T-helper 1 cell treated with Interleukin-12 subunit alpha and Interleukin-12 subunit beta and Interleukin-4 antibody, amounts not matched to agents 30 μg/mL and 1 μg/mL, for 36 hours (primary cell): Measurements from ENCODE around the gene CABP1.
"Not testable (repeated sequence)": the region's sequence is repeated elsewhere in the genome, so short reads cannot be mapped to it uniquely, and the experiment has no call there.

Experiments used
- H3K27ac Mint-ChIP-seq: one replicate; pipeline ENCODE4 v1.8.0; 2021; ENCODE audit warnings: mild to moderate bottlenecking, mixed read lengths
- H3K27me3 Mint-ChIP-seq: one replicate; pipeline ENCODE4 v1.8.0; 2021; ENCODE audit warnings: low read depth, mixed read lengths
- H3K36me3 Mint-ChIP-seq: one replicate; pipeline ENCODE4 v1.8.0; 2021; ENCODE audit warnings: low read depth, mixed read lengths
- H3K4me1 Mint-ChIP-seq: one replicate; pipeline ENCODE4 v1.8.0; 2021; ENCODE audit warnings: low read depth, mixed read lengths
- H3K4me3 Mint-ChIP-seq: one replicate; pipeline ENCODE4 v1.8.0; 2021; ENCODE audit warnings: mild to moderate bottlenecking, moderate library complexity, mixed read lengths
- H3K9me3 Mint-ChIP-seq: one replicate; pipeline ENCODE4 v1.8.0; 2021; ENCODE audit warnings: mixed read lengths

CABP1 gene

GRCh38 chr12:120639771-120640721, at the start of gene CABP1:
CABP1 (plus strand) TSS chr12:120640626; CDS start chr12:120640686, 60 bp downstream.
- H3K27me3 Mint-ChIP-seq = peaks cover 66% of the 10 kb centered on the region
- H3K4me3 Mint-ChIP-seq = peak within 1 kb of the TSS; percentile 77
- no peaks in the 10 kb centered on the region for H3K9me3 Mint-ChIP-seq
- H3K27ac Mint-ChIP-seq = no peak within 1 kb of the TSS
- peaks cover 7% of the 10 kb centered on the region for H3K4me1 Mint-ChIP-seq
- H3K36me3 Mint-ChIP-seq = no peaks in the 10 kb centered on the region

GRCh38 chr12:120590741-120591407, 49.6 kb upstream of the CABP1 start:
- no peaks in the 10 kb centered on the region for H3K9me3 Mint-ChIP-seq
- no peaks in the 10 kb centered on the region for H3K36me3 Mint-ChIP-seq
- no peaks in the 10 kb centered on the region for H3K4me1 Mint-ChIP-seq
- H3K4me3 Mint-ChIP-seq = no peak overlapping the region
- H3K27me3 Mint-ChIP-seq = peaks cover 15% of the 10 kb centered on the region
- H3K27ac Mint-ChIP-seq = no peak overlapping the region

- H3K4me1 Mint-ChIP-seq = no peaks in the 10 kb centered on the region
- no peak overlapping the region for H3K4me3 Mint-ChIP-seq
These were observed 48.0 kb upstream of the CABP1 start for GRCh38 chr12:120592121-120593049.

GRCh38 chr12:120596901-120597300, 43.5 kb upstream of the CABP1 start:
- Mint-ChIP-seq H3K36me3 (no peaks in the 10 kb centered on the region), H3K9me3 (no peaks in the 10 kb centered on the region), H3K4me1 (no peaks in the 10 kb centered on the region), H3K4me3 (no peak overlapping the region), H3K27ac (no peak overlapping the region), H3K27me3 (peaks cover 11% of the 10 kb centered on the region)

More at GRCh38 chr12:120592121-120593049, 48.0 kb upstream of the CABP1 start:
- Mint-ChIP-seq H3K9me3 (no peaks in the 10 kb centered on the region), H3K36me3 (no peaks in the 10 kb centered on the region), H3K27ac (no peak overlapping the region), H3K27me3 (peaks cover 9% of the 10 kb centered on the region)

GRCh38 chr12:120597861-120598260, 42.6 kb upstream of the CABP1 start:
- Mint-ChIP-seq H3K27ac (no peak overlapping the region), H3K4me3 (no peak overlapping the region), H3K27me3 (peaks cover 11% of the 10 kb centered on the region), H3K9me3 (no peaks in the 10 kb centered on the region), H3K4me1 (no peaks in the 10 kb centered on the region), H3K36me3 (no peaks in the 10 kb centered on the region)

GRCh38 chr12:120598674-120599463, 41.6 kb upstream of the CABP1 start:
- no peaks in the 10 kb centered on the region for H3K36me3 Mint-ChIP-seq
- no peak overlapping the region for H3K27ac Mint-ChIP-seq
- peaks cover 10% of the 10 kb centered on the region for H3K27me3 Mint-ChIP-seq
- no peaks in the 10 kb centered on the region for H3K4me1 Mint-ChIP-seq
- no peaks in the 10 kb centered on the region for H3K9me3 Mint-ChIP-seq
- H3K4me3 Mint-ChIP-seq = no peak overlapping the region

GRCh38 chr12:120599672-120600552, 40.5 kb upstream of the CABP1 start:
- no peaks in the 10 kb centered on the region for H3K36me3 Mint-ChIP-seq
- H3K9me3 Mint-ChIP-seq = no peaks in the 10 kb centered on the region
- H3K4me3 Mint-ChIP-seq = no peak overlapping the region
- H3K27me3 Mint-ChIP-seq = peaks cover 9% of the 10 kb centered on the region
- no peaks in the 10 kb centered on the region for H3K4me1 Mint-ChIP-seq
- no peak overlapping the region for H3K27ac Mint-ChIP-seq

- H3K9me3 Mint-ChIP-seq, H3K27ac Mint-ChIP-seq, H3K27me3 Mint-ChIP-seq, H3K36me3 Mint-ChIP-seq, H3K4me3 Mint-ChIP-seq, H3K4me1 Mint-ChIP-seq: not testable (repeated sequence)
These were observed 38.0 kb upstream of the CABP1 start for GRCh38 chr12:120602416-120602815.

GRCh38 chr12:120610560-120610959, 29.9 kb upstream of the CABP1 start:
- no peak overlapping the region for H3K27ac Mint-ChIP-seq
- H3K4me1 Mint-ChIP-seq = peaks cover 2% of the 10 kb centered on the region

GRCh38 chr12:120611534-120611933, 28.9 kb upstream of the CABP1 start:
- not testable (repeated sequence) for H3K4me1 Mint-ChIP-seq, H3K9me3 Mint-ChIP-seq, H3K27ac Mint-ChIP-seq, H3K36me3 Mint-ChIP-seq, H3K4me3 Mint-ChIP-seq, H3K27me3 Mint-ChIP-seq

More at GRCh38 chr12:120610560-120610959, 29.9 kb upstream of the CABP1 start:
- H3K4me3 Mint-ChIP-seq = no peak overlapping the region
- peaks cover 10% of the 10 kb centered on the region for H3K27me3 Mint-ChIP-seq
- H3K36me3 Mint-ChIP-seq = no peaks in the 10 kb centered on the region
- no peaks in the 10 kb centered on the region for H3K9me3 Mint-ChIP-seq

GRCh38 chr12:120614848-120615247, 25.6 kb upstream of the CABP1 start:
- Mint-ChIP-seq H3K4me1 (peaks cover 2% of the 10 kb centered on the region), H3K4me3 (no peak overlapping the region), H3K27me3 (peaks cover 21% of the 10 kb centered on the region), H3K9me3 (no peaks in the 10 kb centered on the region), H3K36me3 (no peaks in the 10 kb centered on the region), H3K27ac (no peak overlapping the region)

GRCh38 chr12:120617193-120617592, 23.2 kb upstream of the CABP1 start:
- H3K27ac Mint-ChIP-seq, H3K4me1 Mint-ChIP-seq, H3K36me3 Mint-ChIP-seq, H3K4me3 Mint-ChIP-seq, H3K9me3 Mint-ChIP-seq: not testable (repeated sequence)
- H3K27me3 Mint-ChIP-seq = peaks cover 29% of the 10 kb centered on the region

GRCh38 chr12:120617767-120618166, 22.7 kb upstream of the CABP1 start:
- H3K9me3 Mint-ChIP-seq, H3K36me3 Mint-ChIP-seq, H3K4me3 Mint-ChIP-seq, H3K27ac Mint-ChIP-seq, H3K4me1 Mint-ChIP-seq: not testable (repeated sequence)
- H3K27me3 Mint-ChIP-seq = peaks cover 29% of the 10 kb centered on the region
